Measurements from ENCODE around the gene SH2D5.

The SH2D5 gene

DNA sequence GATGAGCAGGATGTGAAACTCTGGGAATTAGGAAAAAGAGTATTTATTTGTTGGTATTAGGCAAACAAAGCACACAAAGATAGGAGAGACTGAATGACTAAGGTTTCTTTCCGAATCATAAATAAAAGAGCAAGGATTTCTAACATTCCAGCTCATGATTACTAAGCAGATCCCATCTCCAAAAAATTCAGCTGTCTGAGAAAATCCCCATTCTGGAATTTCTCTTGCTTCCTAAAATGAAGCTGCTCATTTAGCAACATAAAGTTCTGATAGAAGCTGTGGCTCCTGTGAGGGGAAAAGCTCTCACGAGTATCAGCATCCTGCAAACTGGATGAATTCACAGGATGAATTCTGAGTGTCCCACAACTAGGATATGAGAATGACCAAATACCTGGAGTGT lies 6.7 kb upstream of the SH2D5 start:
- H3K9me3 ChIP-seq (ENCODE audit: control insufficient read depth, low read length): no peaks in the 10 kb centered on the region
- 100% methylated on average over 1 to 2 of the region's 2 CpGs for WGBS, 2 experiments (ENCODE audit: insufficient coverage in 2 of 2)
- H3K27ac ChIP-seq (ENCODE audit: low read depth, low read length, severe bottlenecking): no peak overlapping the region
- peaks cover 64% of the 10 kb centered on the region for H3K36me3 ChIP-seq (ENCODE audit: control insufficient read depth, insufficient read depth, low read length)
- H3K4me1 ChIP-seq (ENCODE audit: control insufficient read depth, insufficient read depth, low read length, poor library complexity, severe bottlenecking): peaks cover 3% of the 10 kb centered on the region
- H3K4me3 ChIP-seq (ENCODE audit: extremely low read depth, insufficient read depth, low read length, poor library complexity, severe bottlenecking): no peak overlapping the region

DNA sequence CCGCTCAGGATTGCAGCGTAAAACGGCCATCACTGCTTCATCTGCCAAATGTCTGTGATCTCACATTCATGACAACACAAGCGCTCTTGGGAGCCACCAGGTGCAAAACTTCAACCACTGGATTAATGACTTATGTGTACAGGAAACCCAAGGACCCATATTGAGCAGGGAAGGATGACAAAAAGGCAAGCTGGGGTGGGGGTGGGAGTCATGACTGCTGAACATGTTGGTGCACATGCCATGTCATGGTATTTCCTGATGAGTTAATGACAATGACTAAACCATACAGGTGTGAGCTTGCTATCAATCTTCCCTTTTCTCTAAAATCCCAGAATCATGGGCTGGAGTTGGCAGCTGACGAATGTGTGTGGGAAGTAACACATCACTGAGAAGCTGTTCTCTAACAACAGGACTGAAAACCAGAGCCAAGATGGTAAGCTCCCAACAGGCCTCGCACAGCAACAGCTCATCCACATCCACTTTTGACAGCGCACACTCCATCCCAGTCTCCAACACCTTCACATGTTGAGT lies 3.1 kb upstream of the SH2D5 start:
- 96 to 98% methylated on average over 6 to 7 of the region's 7 CpGs for WGBS, 2 experiments (ENCODE audit: insufficient coverage in 2 of 2)
- H3K4me3 ChIP-seq (ENCODE audit: extremely low read depth, insufficient read depth, low read length, poor library complexity, severe bottlenecking): no peak overlapping the region
- peaks cover 17% of the 10 kb centered on the region for H3K4me1 ChIP-seq (ENCODE audit: control insufficient read depth, insufficient read depth, low read length, poor library complexity, severe bottlenecking)

DNA sequence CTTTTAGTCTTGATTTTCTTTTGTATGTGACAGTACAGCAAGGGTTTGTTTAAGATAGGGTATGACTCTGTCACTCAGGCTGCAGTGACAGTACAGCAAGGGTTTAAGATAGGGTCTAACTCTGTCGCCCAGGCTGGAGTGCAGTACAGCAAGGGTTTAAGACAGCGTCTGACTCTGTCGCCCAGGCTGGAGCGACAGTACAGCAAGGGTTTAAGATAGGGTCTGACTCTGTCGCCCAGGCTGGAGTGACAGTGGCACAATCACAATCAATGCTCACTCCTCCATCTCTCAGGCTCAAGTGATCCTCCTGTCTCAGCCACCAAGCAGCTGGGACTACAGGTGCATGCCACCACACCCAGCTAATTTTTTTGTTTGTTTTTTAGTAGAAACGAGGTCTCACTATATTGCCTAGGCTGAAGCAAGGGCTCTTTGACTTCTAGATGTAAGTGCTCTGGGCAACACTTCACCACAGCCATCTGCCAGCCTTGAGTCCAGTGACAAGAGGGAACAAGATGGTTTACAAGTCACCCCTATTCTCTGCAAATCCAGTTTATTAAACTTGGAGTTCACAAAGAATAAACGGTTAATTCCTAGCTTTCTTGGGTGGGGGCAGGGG lies 965 bp upstream of the SH2D5 start:
- Histone ChIP-seq H3K9me3 (ENCODE audit: control insufficient read depth, low read length) (no peaks in the 10 kb centered on the region), H3K4me3 (ENCODE audit: extremely low read depth, insufficient read depth, low read length, poor library complexity, severe bottlenecking) (no peak overlapping the region), H3K27ac (ENCODE audit: low read depth, low read length, severe bottlenecking) (peak overlapping the region; percentile 62), H3K4me1 (ENCODE audit: control insufficient read depth, insufficient read depth, low read length, poor library complexity, severe bottlenecking) (peaks cover 13% of the 10 kb centered on the region), H3K36me3 (ENCODE audit: control insufficient read depth, insufficient read depth, low read length) (peaks cover 24% of the 10 kb centered on the region)
- 44 to 45% methylated on average over 5 to 6 of the region's 7 CpGs for WGBS, 2 experiments (ENCODE audit: insufficient coverage in 2 of 2)

More for the DNA sequence above, 3.1 kb upstream of the SH2D5 start:
- Histone ChIP-seq H3K9me3 (ENCODE audit: control insufficient read depth, low read length) (no peaks in the 10 kb centered on the region), H3K36me3 (ENCODE audit: control insufficient read depth, insufficient read depth, low read length) (peaks cover 37% of the 10 kb centered on the region), H3K27ac (ENCODE audit: low read depth, low read length, severe bottlenecking) (no peak overlapping the region)

DNA sequence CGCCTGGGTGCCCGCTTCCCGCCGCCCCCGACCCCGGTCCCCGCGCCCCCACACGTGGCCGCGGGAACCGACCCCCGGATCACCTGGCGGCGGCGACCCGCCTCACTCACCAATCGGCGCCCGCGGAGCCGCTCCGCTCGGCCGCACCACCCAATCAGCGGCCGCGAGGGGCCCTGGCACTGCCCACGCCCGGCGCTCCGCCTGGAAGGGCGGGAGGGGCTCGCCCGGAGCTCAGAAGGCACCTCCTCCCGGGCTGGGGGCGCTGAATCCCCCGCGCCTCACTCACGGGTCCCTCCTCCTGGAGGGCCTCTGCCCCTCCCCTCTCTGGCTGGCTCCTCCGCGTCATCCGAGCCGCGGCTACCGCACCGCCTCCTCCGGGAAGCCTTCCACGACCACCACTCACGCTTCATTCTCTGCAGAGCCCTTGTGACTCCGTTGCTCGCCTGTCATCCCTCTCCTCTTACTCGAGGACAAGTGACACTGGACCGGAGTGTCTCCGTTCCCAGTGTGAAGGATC lies 374 bp downstream of the SH2D5 start:
- Histone ChIP-seq H3K9me3 (ENCODE audit: control insufficient read depth, low read length) (no peaks in the 10 kb centered on the region), H3K27ac (ENCODE audit: low read depth, low read length, severe bottlenecking) (peak overlapping the region; percentile 62), H3K4me1 (ENCODE audit: control insufficient read depth, insufficient read depth, low read length, poor library complexity, severe bottlenecking) (peaks cover 13% of the 10 kb centered on the region), H3K36me3 (ENCODE audit: control insufficient read depth, insufficient read depth, low read length) (peaks cover 11% of the 10 kb centered on the region), H3K4me3 (ENCODE audit: extremely low read depth, insufficient read depth, low read length, poor library complexity, severe bottlenecking) (peak overlapping the region; percentile 45)
- 0% methylated on average over 37 to 40 of the region's 55 CpGs for WGBS, 2 experiments (ENCODE audit: insufficient coverage in 2 of 2)

DNA sequence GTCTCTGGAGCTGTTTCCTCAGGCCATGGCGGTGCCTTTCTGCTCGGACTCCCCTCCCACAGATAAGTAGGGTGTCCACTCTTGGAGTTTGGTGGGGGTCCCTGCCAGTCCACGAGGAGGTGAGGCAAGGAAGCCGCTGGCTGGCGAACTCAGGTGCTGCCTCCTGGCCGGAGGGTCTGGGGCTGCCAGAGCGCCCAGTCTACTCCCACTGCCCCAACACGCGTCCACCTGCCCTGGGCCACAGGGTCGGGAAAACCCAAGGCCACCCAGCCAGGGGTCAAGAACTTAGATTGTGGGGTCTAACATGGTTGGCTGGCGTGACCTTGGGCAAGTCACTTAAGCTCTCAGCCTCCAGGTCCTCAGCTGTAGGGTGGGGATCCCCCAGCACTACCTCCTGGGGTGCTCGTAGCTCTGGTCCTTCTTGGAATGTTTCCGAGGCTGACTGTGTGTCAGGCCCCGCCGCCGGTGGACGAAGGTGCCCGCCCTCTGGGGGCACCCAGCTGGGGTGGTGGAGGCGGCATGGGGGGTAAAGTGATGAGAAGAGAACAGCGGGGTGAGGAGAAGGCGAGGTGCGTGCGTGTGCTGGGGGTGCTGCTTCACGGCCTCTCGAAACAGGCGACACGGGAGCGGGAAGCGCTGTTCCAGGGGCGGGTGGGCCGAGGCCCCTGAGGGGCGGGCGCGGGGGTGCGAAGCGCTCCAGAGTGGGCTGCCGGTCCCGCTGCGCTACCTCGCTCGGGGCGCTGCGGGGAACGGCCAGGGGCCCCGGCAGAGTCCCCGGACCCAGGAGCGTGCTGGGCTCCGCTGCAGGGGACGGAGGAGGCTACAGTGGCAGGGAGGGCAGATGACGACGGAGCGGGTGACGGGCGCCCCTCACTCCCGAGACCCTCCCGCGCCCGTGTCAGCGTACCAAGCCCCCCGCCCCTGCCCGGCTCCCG lies 1.2 kb downstream of the SH2D5 start:
- H3K36me3 ChIP-seq (ENCODE audit: control insufficient read depth, insufficient read depth, low read length): peaks cover 3% of the 10 kb centered on the region
- no peak overlapping the region for H3K27ac ChIP-seq (ENCODE audit: low read depth, low read length, severe bottlenecking)
- H3K9me3 ChIP-seq (ENCODE audit: control insufficient read depth, low read length): no peaks in the 10 kb centered on the region
- 13% methylated on average over 28 to 39 of the region's 62 CpGs for WGBS, 2 experiments (ENCODE audit: insufficient coverage in 2 of 2)
- H3K4me1 ChIP-seq (ENCODE audit: control insufficient read depth, insufficient read depth, low read length, poor library complexity, severe bottlenecking): peaks cover 13% of the 10 kb centered on the region
- H3K4me3 ChIP-seq (ENCODE audit: extremely low read depth, insufficient read depth, low read length, poor library complexity, severe bottlenecking): peak overlapping the region; percentile 45

DNA sequence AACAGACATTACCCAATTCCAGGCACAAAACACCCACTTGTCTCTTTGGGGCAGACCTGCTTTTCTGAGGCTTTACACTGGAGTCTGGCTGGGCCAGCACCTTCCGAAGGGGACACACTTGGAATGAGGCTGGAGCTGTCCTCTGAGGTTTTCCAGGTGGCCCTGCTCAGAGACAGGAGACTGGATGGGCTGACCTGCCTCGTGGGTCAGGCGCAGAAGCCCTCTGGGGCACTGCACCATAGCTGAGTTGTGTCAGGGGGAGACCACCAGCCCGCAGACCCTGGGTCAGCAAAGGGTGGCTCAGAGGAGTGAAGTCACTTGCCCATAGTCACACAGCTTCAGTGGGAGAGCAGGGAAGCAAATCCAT lies 1.8 kb downstream of the SH2D5 start:
- Histone ChIP-seq H3K4me1 (ENCODE audit: control insufficient read depth, insufficient read depth, low read length, poor library complexity, severe bottlenecking) (peaks cover 14% of the 10 kb centered on the region), H3K27ac (ENCODE audit: low read depth, low read length, severe bottlenecking) (no peak overlapping the region), H3K9me3 (ENCODE audit: control insufficient read depth, low read length) (no peaks in the 10 kb centered on the region), H3K4me3 (ENCODE audit: extremely low read depth, insufficient read depth, low read length, poor library complexity, severe bottlenecking) (no peak overlapping the region), H3K36me3 (ENCODE audit: control insufficient read depth, insufficient read depth, low read length) (peaks cover 3% of the 10 kb centered on the region)
- 87 to 89% methylated on average over 3 to 4 of the region's 4 CpGs for WGBS, 2 experiments (ENCODE audit: insufficient coverage in 2 of 2)

DNA sequence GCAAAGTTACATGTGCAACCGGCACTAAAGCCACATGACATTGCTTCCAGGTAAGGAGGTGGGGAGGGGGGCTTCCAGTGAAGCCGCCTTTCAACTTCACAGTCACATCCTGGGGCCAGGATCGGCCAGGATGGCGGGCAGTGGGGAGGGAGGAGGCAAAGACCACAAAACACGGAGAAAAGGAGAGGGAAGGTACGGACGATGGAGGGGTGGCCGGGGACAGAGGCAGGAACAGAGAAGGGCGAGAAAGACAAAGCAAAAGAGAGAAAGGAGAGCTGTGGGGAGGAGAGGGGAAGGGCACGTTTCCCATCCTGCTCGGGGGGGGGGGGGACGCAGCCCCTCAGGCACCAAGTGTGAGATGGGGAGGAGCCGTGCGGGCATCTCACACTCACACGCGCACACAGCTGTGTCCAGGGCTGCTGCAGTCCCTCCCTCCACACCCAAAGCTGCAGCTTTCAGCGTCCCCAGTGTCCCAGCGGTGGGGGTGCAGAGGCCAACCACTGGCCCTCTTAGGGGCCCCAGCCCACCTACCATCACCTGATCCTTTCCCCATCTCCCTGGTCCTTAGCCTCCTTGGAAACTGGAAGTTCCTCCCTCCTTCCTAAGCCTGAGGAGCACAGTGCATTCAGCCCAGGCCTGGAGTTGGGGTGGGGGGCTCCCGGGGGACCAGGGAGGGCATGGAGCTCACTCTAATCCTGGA lies 2.4 kb downstream of the SH2D5 start:
- 56 to 61% methylated on average over 14 to 15 of the region's 19 CpGs for WGBS, 2 experiments (ENCODE audit: insufficient coverage in 2 of 2)
- H3K4me1 ChIP-seq (ENCODE audit: control insufficient read depth, insufficient read depth, low read length, poor library complexity, severe bottlenecking): peaks cover 19% of the 10 kb centered on the region
- no peaks in the 10 kb centered on the region for H3K36me3 ChIP-seq (ENCODE audit: control insufficient read depth, insufficient read depth, low read length)
- no peak overlapping the region for H3K27ac ChIP-seq (ENCODE audit: low read depth, low read length, severe bottlenecking)
- H3K4me3 ChIP-seq (ENCODE audit: extremely low read depth, insufficient read depth, low read length, poor library complexity, severe bottlenecking): no peak overlapping the region
- H3K9me3 ChIP-seq (ENCODE audit: control insufficient read depth, low read length): no peaks in the 10 kb centered on the region

DNA sequence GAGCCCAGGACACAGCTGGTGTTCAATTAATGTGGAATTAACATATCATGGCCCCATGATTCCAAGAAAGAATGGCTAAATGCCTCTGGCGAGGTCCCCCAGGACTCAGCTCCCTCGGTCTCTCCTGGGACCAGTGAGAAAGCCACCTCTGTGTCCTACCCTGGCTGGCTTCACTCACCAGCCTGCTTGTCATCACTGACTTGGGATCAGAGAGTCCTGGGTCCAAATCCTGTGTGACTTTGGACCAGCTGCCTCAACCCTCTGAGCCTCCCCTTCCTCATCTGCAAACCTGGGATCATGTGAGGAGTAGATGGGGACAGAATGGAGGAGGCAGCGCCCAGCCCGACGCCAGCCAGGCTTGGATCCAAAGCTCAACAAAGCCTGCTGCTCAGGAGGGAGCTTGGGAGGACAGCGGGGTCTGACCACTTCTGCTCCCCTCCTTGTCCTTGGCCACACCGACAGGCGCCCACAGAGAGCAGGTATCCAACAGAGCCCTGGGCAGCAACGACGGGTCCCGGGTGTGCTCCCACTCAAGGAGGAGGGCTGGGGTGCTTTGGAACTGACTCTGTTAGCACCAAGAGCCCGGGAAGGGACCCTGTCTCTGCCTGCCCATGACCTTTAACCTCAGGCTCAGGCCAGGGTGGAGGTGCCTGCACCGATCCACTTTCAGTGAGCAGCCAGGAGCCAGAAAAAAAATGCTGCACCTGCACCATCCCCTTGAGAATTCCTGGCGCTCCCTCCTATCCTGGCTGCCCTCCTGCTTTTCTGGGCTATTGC lies 3.2 kb downstream of the SH2D5 start:
- no peak overlapping the region for H3K4me3 ChIP-seq (ENCODE audit: extremely low read depth, insufficient read depth, low read length, poor library complexity, severe bottlenecking)
- H3K4me1 ChIP-seq (ENCODE audit: control insufficient read depth, insufficient read depth, low read length, poor library complexity, severe bottlenecking): peaks cover 19% of the 10 kb centered on the region
- no peak overlapping the region for H3K27ac ChIP-seq (ENCODE audit: low read depth, low read length, severe bottlenecking)
- no peaks in the 10 kb centered on the region for H3K36me3 ChIP-seq (ENCODE audit: control insufficient read depth, insufficient read depth, low read length)
- H3K9me3 ChIP-seq (ENCODE audit: control insufficient read depth, low read length): no peaks in the 10 kb centered on the region
- 83 to 86% methylated on average over 12 to 13 of the region's 14 CpGs for WGBS, 2 experiments (ENCODE audit: insufficient coverage in 2 of 2)

DNA sequence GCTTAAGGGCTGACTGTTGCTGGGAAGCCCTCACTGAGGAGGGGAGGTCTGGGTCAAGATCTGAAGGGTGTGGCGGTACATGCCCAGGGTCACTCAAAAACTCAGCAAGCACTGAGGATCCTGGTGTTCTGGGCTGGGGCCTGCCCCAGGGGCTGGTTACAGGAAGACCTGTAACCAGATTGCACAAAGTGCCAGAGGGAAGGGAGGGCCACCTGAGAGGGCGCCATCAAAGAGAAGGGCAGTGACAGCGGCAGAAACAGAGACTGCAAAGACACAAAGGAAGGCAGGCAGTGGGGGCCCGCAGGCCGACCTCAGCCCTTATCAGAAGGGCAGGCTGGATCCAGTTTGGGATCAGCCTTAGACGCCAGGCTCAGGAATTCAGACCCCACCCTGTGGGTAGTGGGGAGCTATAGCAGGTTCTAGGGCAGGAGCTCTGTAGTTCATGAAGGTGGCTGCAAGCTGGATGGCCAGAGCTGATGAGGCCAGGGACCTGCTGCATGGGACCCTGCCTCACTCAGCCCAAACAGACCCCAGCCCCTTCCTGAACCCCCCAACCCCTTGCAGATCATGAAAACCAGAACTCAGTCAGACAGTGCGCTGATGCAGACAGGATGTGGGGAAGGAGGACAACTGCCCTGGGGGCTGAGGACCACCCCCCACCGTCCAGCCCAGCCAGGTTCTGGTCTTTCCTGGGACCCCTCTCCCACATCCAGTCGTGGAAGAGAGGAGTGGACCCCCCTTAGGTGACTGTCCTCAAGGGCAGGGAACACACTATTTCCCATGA lies 3.9 kb downstream of the SH2D5 start:
- Histone ChIP-seq H3K4me3 (ENCODE audit: extremely low read depth, insufficient read depth, low read length, poor library complexity, severe bottlenecking) (no peak overlapping the region), H3K9me3 (ENCODE audit: control insufficient read depth, low read length) (no peaks in the 10 kb centered on the region), H3K36me3 (ENCODE audit: control insufficient read depth, insufficient read depth, low read length) (no peaks in the 10 kb centered on the region), H3K27ac (ENCODE audit: low read depth, low read length, severe bottlenecking) (no peak overlapping the region), H3K4me1 (ENCODE audit: control insufficient read depth, insufficient read depth, low read length, poor library complexity, severe bottlenecking) (peaks cover 15% of the 10 kb centered on the region)
- 75 to 87% methylated on average over 7 to 8 of the region's 9 CpGs for WGBS, 2 experiments (ENCODE audit: insufficient coverage in 2 of 2)

Data from mesodermal cell (in vitro differentiated cells).